COLO668 (cell line): ENCODE results near the gene PUM2.
A peak's percentile ranks its signal among the peaks of the same experiment; 100 is the strongest.
"Not testable (repeated sequence)": the region's sequence is repeated elsewhere in the genome, so short reads cannot be mapped to it uniquely, and the experiment has no call there.

Experiments
- DNase-seq: peaks from one replicate; lab custom pipeline; 2025; ENCODE audit not compliant: unreplicated experiment; lab: John Stamatoyannopoulos, UW

PUM2 gene

GRCh38 chr2:20371323-20372025 lies 20.8 kb upstream of the PUM2 start:
- no peak for DNase-seq

- no peak for DNase-seq
Measured at GRCh38 chr2:20370191-20370590, 19.5 kb upstream of the PUM2 start.

- DNase-seq: no peak
Measured at GRCh38 chr2:20369366-20369765, 18.7 kb upstream of the PUM2 start.

GRCh38 chr2:20368706-20369105 lies 18.1 kb upstream of the PUM2 start:
- no peak for DNase-seq

GRCh38 chr2:20367929-20368328 lies 17.3 kb upstream of the PUM2 start:
- DNase-seq: not testable (repeated sequence)

GRCh38 chr2:20366672-20367116 lies 16.1 kb upstream of the PUM2 start:
- no peak for DNase-seq

GRCh38 chr2:20365249-20365817 lies 14.7 kb upstream of the PUM2 start:
- DNase-seq: no peak

- no peak for DNase-seq
Measured at GRCh38 chr2:20363578-20363977, 12.9 kb upstream of the PUM2 start.

- no peak for DNase-seq
Measured at GRCh38 chr2:20362701-20363435, 12.2 kb upstream of the PUM2 start.

GRCh38 chr2:20361893-20362292 lies 11.2 kb upstream of the PUM2 start:
- DNase-seq: no peak

- no peak for DNase-seq
Measured at GRCh38 chr2:20359096-20359495, 8.5 kb upstream of the PUM2 start.

GRCh38 chr2:20357638-20358389 lies 7.2 kb upstream of the PUM2 start:
- no peak for DNase-seq

GRCh38 chr2:20356042-20356441 lies 5.4 kb upstream of the PUM2 start:
- no peak for DNase-seq

- DNase-seq: no peak
Measured at GRCh38 chr2:20355131-20355530, 4.5 kb upstream of the PUM2 start.

GRCh38 chr2:20353241-20353992 lies 2.8 kb upstream of the PUM2 start:
- peak; percentile 80 for DNase-seq

- no peak for DNase-seq
Measured at GRCh38 chr2:20352581-20353216, 2.1 kb upstream of the PUM2 start.

GRCh38 chr2:20352230-20352578 lies 1.6 kb upstream of the PUM2 start:
- no peak for DNase-seq

GRCh38 chr2:20351555-20352229 lies 1.0 kb upstream of the PUM2 start:
- DNase-seq: peak; percentile 67

GRCh38 chr2:20350041-20350712 lies 467 bp downstream of the PUM2 start:
- peak; percentile 65 for DNase-seq
